Measurements from ENCODE around the gene ETV3. TPM values are rescaled to one million over a fixed set of nuclear protein-coding genes. Genes with fewer than 3 reads are reported as not detected.

Gene ETV3
- total RNA-seq, 5 donors from 2014 or later (not counting 1 experiment from before 2014, with no cell fraction given), result 30.6 to 86.3 (median 33.4) TPM

- no peaks in the 10 kb centered on the region for H3K9me3 ChIP-seq
- no peak overlapping the region for H3K4me3 ChIP-seq (ENCODE audit: control insufficient read depth in 1 of 2, extremely low read depth in 1 of 2, low read length in 1 of 2)
- H3K27me3 ChIP-seq (replicated peaks in 1 of 2; ENCODE audit: control insufficient read depth in 2 of 2, extremely low read depth in 1 of 2, insufficient read depth in 2 of 2, low read length in 1 of 2), result peaks cover 0 to 12% of the 10 kb centered on the region in 2 experiments
- peaks cover 1 to 9% of the 10 kb centered on the region in 2 donors for H3K27me3 Mint-ChIP-seq
- H3K36me3 ChIP-seq (ENCODE audit: control insufficient read depth in 2 of 2, extremely low read depth in 1 of 2, insufficient read depth in 1 of 2, low read length in 1 of 2), result no peaks in the 10 kb centered on the region
- DNase-seq (no peak), ATAC-seq (replicated peaks in 1 of 4) (no peak)
- H3K4me1 ChIP-seq (ENCODE audit: control insufficient read depth in 1 of 2, extremely low read depth in 1 of 2, insufficient read depth in 2 of 2, low read length in 2 of 2), result peaks cover 0 to 5% of the 10 kb centered on the region in 2 experiments
- no CpG with 5 or more reads among the region's 5 CpGs for WGBS (ENCODE audit: insufficient coverage)
- H3K36me3 Mint-ChIP-seq, result no peaks in the 10 kb centered on the region
- H3K27ac Mint-ChIP-seq, result no peak overlapping the region
- peaks cover 0 to 5% (median 4%) of the 10 kb centered on the region in 3 donors for H3K4me1 Mint-ChIP-seq
- H3K4me3 Mint-ChIP-seq, result no peak overlapping the region
- H3K27ac ChIP-seq (ENCODE audit: low read length), result no peak overlapping the region
- CTCF ChIA-PET, result interaction anchor here in 1 of 2 donors (0.6 kb wide), 1 partner anchor 396 kb away, joined by 3 read pairs; no protein-coding TSS in a partner anchor
- POLR2A ChIA-PET, result no interaction called here
- no peaks in the 10 kb centered on the region for H3K9me3 Mint-ChIP-seq
Measured at GRCh38 chr1:157085421-157085820, 52.8 kb downstream of the ETV3 start.

- 85% methylated on average over 4 of the region's 5 CpGs for WGBS (ENCODE audit: insufficient coverage)
- POLR2A ChIA-PET, result no interaction called here
- Mint-ChIP-seq H3K27me3 (peaks cover 3 to 7% of the 10 kb centered on the region in 2 donors), H3K36me3 (no peaks in the 10 kb centered on the region), H3K9me3 (no peaks in the 10 kb centered on the region), H3K27ac (no peak overlapping the region), H3K4me1 (no peaks in the 10 kb centered on the region), H3K4me3 (no peak overlapping the region)
- Histone ChIP-seq H3K9me3 (no peaks in the 10 kb centered on the region), H3K4me1 (ENCODE audit: control insufficient read depth in 1 of 2, extremely low read depth in 1 of 2, insufficient read depth in 2 of 2, low read length in 2 of 2) (no peaks in the 10 kb centered on the region), H3K36me3 (ENCODE audit: control insufficient read depth in 2 of 2, extremely low read depth in 1 of 2, insufficient read depth in 1 of 2, low read length in 1 of 2) (no peaks in the 10 kb centered on the region), H3K27me3 (replicated peaks in 1 of 2; ENCODE audit: control insufficient read depth in 2 of 2, extremely low read depth in 1 of 2, insufficient read depth in 2 of 2, low read length in 1 of 2) (peaks cover 0 to 5% of the 10 kb centered on the region in 2 experiments), H3K27ac (ENCODE audit: low read length) (no peak overlapping the region), H3K4me3 (ENCODE audit: control insufficient read depth in 1 of 2, extremely low read depth in 1 of 2, low read length in 1 of 2) (no peak overlapping the region)
- DNase-seq (no peak), ATAC-seq (replicated peaks in 1 of 4) (no peak)
- CTCF ChIA-PET, result interaction anchor here in 1 of 2 donors (0.6 kb wide), 1 partner anchor 395 kb away, joined by 3 read pairs; no protein-coding TSS in a partner anchor
Measured at GRCh38 chr1:157084720-157085119, 53.5 kb downstream of the ETV3 start.

- no peaks in the 10 kb centered on the region for H3K36me3 ChIP-seq (ENCODE audit: control insufficient read depth in 2 of 2, extremely low read depth in 1 of 2, insufficient read depth in 1 of 2, low read length in 1 of 2)
- no peaks in the 10 kb centered on the region for H3K27me3 ChIP-seq (replicated peaks in 1 of 2; ENCODE audit: control insufficient read depth in 2 of 2, extremely low read depth in 1 of 2, insufficient read depth in 2 of 2, low read length in 1 of 2)
- Mint-ChIP-seq H3K4me3 (no peak overlapping the region), H3K9me3 (no peaks in the 10 kb centered on the region), H3K36me3 (no peaks in the 10 kb centered on the region), H3K27ac (no peak overlapping the region), H3K27me3 (peaks cover 20 to 22% of the 10 kb centered on the region in 2 donors), H3K4me1 (no peaks in the 10 kb centered on the region)
- no peak overlapping the region for H3K27ac ChIP-seq (ENCODE audit: low read length)
- ATAC-seq (replicated peaks in 1 of 4), result no peak
- H3K4me3 ChIP-seq (ENCODE audit: control insufficient read depth in 1 of 2, extremely low read depth in 1 of 2, low read length in 1 of 2), result no peak overlapping the region
- ChIA-PET CTCF (interaction anchor here in 1 of 2 donors (0.6 kb wide), 1 partner anchor 9 kb away, joined by 3 read pairs; no protein-coding TSS in a partner anchor), POLR2A (no interaction called here)
- H3K4me1 ChIP-seq (ENCODE audit: control insufficient read depth in 1 of 2, extremely low read depth in 1 of 2, insufficient read depth in 2 of 2, low read length in 2 of 2), result no peaks in the 10 kb centered on the region
- no peak for DNase-seq
- H3K9me3 ChIP-seq, result no peaks in the 10 kb centered on the region
- no CpG with 5 or more reads among the region's 5 CpGs for whole genome bisulfite sequencing (ENCODE audit: insufficient coverage)
Measured at GRCh38 chr1:157081707-157082106, 56.5 kb downstream of the ETV3 start.

GRCh38 chr1:157080714-157081113 lies 57.5 kb downstream of the ETV3 start:
- POLR2A ChIA-PET, result no interaction called here
- H3K36me3 Mint-ChIP-seq, result no peaks in the 10 kb centered on the region

GRCh38 chr1:157077394-157077793 lies 60.8 kb downstream of the ETV3 start:
- peaks cover 1 to 10% (median 5%) of the 10 kb centered on the region in 3 donors for H3K4me1 Mint-ChIP-seq
- POLR2A ChIA-PET, result no interaction called here
- H3K27me3 Mint-ChIP-seq, result peaks cover 34 to 44% of the 10 kb centered on the region in 2 donors
- no peaks in the 10 kb centered on the region for H3K9me3 ChIP-seq
- DNase-seq (no peak), ATAC-seq (replicated peaks in 1 of 4) (no peak)
- no peak overlapping the region for H3K27ac ChIP-seq (ENCODE audit: low read length)
- H3K36me3 ChIP-seq (ENCODE audit: control insufficient read depth in 2 of 2, extremely low read depth in 1 of 2, insufficient read depth in 1 of 2, low read length in 1 of 2), result no peaks in the 10 kb centered on the region
- no peaks in the 10 kb centered on the region for H3K36me3 Mint-ChIP-seq
- H3K9me3 Mint-ChIP-seq, result no peaks in the 10 kb centered on the region
- H3K4me3 Mint-ChIP-seq, result no peak overlapping the region
- H3K27me3 ChIP-seq (replicated peaks in 1 of 2; ENCODE audit: control insufficient read depth in 2 of 2, extremely low read depth in 1 of 2, insufficient read depth in 2 of 2, low read length in 1 of 2), result peaks cover 0 to 25% of the 10 kb centered on the region in 2 experiments
- H3K27ac Mint-ChIP-seq, result no peak overlapping the region
- peaks cover 0 to 4% of the 10 kb centered on the region in 2 experiments for H3K4me1 ChIP-seq (ENCODE audit: control insufficient read depth in 1 of 2, extremely low read depth in 1 of 2, insufficient read depth in 2 of 2, low read length in 2 of 2)
- CTCF ChIA-PET, result no interaction called here
- no peak overlapping the region for H3K4me3 ChIP-seq (ENCODE audit: control insufficient read depth in 1 of 2, extremely low read depth in 1 of 2, low read length in 1 of 2)
- WGBS (ENCODE audit: insufficient coverage), result no CpG with 5 or more reads among the region's 1 CpG

More at GRCh38 chr1:157080714-157081113, 57.5 kb downstream of the ETV3 start:
- DNase-seq (no peak), ATAC-seq (replicated peaks in 1 of 4) (no peak)
- Histone ChIP-seq H3K4me3 (ENCODE audit: control insufficient read depth in 1 of 2, extremely low read depth in 1 of 2, low read length in 1 of 2) (no peak overlapping the region), H3K4me1 (ENCODE audit: control insufficient read depth in 1 of 2, extremely low read depth in 1 of 2, insufficient read depth in 2 of 2, low read length in 2 of 2) (no peaks in the 10 kb centered on the region), H3K27ac (ENCODE audit: low read length) (no peak overlapping the region), H3K36me3 (ENCODE audit: control insufficient read depth in 2 of 2, extremely low read depth in 1 of 2, insufficient read depth in 1 of 2, low read length in 1 of 2) (no peaks in the 10 kb centered on the region), H3K9me3 (no peaks in the 10 kb centered on the region), H3K27me3 (replicated peaks in 1 of 2; ENCODE audit: control insufficient read depth in 2 of 2, extremely low read depth in 1 of 2, insufficient read depth in 2 of 2, low read length in 1 of 2) (peaks cover 0 to 5% of the 10 kb centered on the region in 2 experiments)
- Mint-ChIP-seq H3K9me3 (no peaks in the 10 kb centered on the region), H3K4me1 (no peaks in the 10 kb centered on the region), H3K27me3 (peaks cover 22 to 26% of the 10 kb centered on the region in 2 donors), H3K4me3 (no peak overlapping the region), H3K27ac (no peak overlapping the region)
- CTCF ChIA-PET, result no interaction called here
- 82% methylated on average over 10 of the region's 10 CpGs for WGBS (ENCODE audit: insufficient coverage)

GRCh38 chr1:157073944-157074685 lies 64.1 kb downstream of the ETV3 start:
- H3K9me3 Mint-ChIP-seq, result no peaks in the 10 kb centered on the region
- peak in 19 of 35 experiments; percentile 8 to 39 (median 17) for DNase-seq
- Histone ChIP-seq H3K4me3 (ENCODE audit: control insufficient read depth in 1 of 2, extremely low read depth in 1 of 2, low read length in 1 of 2) (no peak overlapping the region), H3K27me3 (replicated peaks in 1 of 2; ENCODE audit: control insufficient read depth in 2 of 2, extremely low read depth in 1 of 2, insufficient read depth in 2 of 2, low read length in 1 of 2) (peaks cover 0 to 30% of the 10 kb centered on the region in 2 experiments), H3K36me3 (ENCODE audit: control insufficient read depth in 2 of 2, extremely low read depth in 1 of 2, insufficient read depth in 1 of 2, low read length in 1 of 2) (no peaks in the 10 kb centered on the region), H3K9me3 (no peaks in the 10 kb centered on the region), H3K4me1 (ENCODE audit: control insufficient read depth in 1 of 2, extremely low read depth in 1 of 2, insufficient read depth in 2 of 2, low read length in 2 of 2) (peaks cover 0 to 4% of the 10 kb centered on the region in 2 experiments), H3K27ac (ENCODE audit: low read length) (no peak overlapping the region)
- ChIA-PET CTCF (interaction anchor here (0.6 to 1.3 kb wide), 8 partner anchors 12 to 389 kb away, joined by 3 to 11 read pairs (median 3); no protein-coding TSS in a partner anchor), POLR2A (no interaction called here)
- peaks cover 1 to 10% (median 5%) of the 10 kb centered on the region in 3 donors for H3K4me1 Mint-ChIP-seq
- no peaks in the 10 kb centered on the region for H3K36me3 Mint-ChIP-seq
- peak overlapping the region in 1 of 3 donors; percentile 15 for H3K4me3 Mint-ChIP-seq
- peaks cover 31 to 40% of the 10 kb centered on the region in 2 donors for H3K27me3 Mint-ChIP-seq
- no peak overlapping the region for H3K27ac Mint-ChIP-seq
- WGBS (ENCODE audit: insufficient coverage), result 37% methylated on average over 35 of the region's 35 CpGs
- ATAC-seq (replicated peaks in 1 of 4), result peak in 1 of 4 experiments; percentile 17
